Vagina (tissue), 2 donors: ENCODE results near the gene FOCAD.

ENCODE experiments used
- CTCF ChIP-seq, 3 experiments: fragments of 450-650 bp in 2 of 3; fragments of 200-600 bp in 1 of 3; sonication (generic) in 1 of 3; IDR thresholded peaks; one replicate each; pipeline ENCODE4 v1.5.1; 2017 to 2019; ENCODE audit warnings: antibody characterized with exemption in 3 of 3, mild to moderate bottlenecking in 2 of 3, moderate library complexity in 2 of 3
- POLR2A ChIP-seq, 2 donors: fragments of 450-650 bp; IDR thresholded peaks; one replicate each; pipeline ENCODE4 v1.6.1; 2017; ENCODE audit warnings: antibody characterized with exemption in 2 of 2, mild to moderate bottlenecking in 2 of 2, moderate library complexity in 2 of 2
- POLR2AphosphoS5 ChIP-seq, 2 donors: sonication (generic); formaldehyde crosslinking; IDR thresholded peaks; one replicate each; pipeline ENCODE4 v1.9.0; 2017; ENCODE audit warnings: antibody characterized with exemption in 2 of 2, mild to moderate bottlenecking in 2 of 2, low read depth in 1 of 2; ENCODE audit not compliant: insufficient read depth in 1 of 2

GRCh38 chr9:20962536-20963225 lies 278.6 kb downstream of the FOCAD start:
- TF ChIP-seq POLR2A (IDR thresholded peaks at IDR 0.05) (no peak), CTCF (IDR thresholded peaks at IDR 0.05) (no peak), POLR2AphosphoS5 (IDR thresholded peaks at IDR 0.05; ENCODE audit: insufficient read depth in 1 of 2, low read depth in 1 of 2) (no peak)
